T1000 (cell line): ENCODE results near the gene GRID1.

Source experiments
- DNase-seq: peaks from one replicate; lab custom pipeline; 2025; ENCODE audit warnings: mixed read lengths; lab: John Stamatoyannopoulos, UW

The GRID1 gene

DNA sequence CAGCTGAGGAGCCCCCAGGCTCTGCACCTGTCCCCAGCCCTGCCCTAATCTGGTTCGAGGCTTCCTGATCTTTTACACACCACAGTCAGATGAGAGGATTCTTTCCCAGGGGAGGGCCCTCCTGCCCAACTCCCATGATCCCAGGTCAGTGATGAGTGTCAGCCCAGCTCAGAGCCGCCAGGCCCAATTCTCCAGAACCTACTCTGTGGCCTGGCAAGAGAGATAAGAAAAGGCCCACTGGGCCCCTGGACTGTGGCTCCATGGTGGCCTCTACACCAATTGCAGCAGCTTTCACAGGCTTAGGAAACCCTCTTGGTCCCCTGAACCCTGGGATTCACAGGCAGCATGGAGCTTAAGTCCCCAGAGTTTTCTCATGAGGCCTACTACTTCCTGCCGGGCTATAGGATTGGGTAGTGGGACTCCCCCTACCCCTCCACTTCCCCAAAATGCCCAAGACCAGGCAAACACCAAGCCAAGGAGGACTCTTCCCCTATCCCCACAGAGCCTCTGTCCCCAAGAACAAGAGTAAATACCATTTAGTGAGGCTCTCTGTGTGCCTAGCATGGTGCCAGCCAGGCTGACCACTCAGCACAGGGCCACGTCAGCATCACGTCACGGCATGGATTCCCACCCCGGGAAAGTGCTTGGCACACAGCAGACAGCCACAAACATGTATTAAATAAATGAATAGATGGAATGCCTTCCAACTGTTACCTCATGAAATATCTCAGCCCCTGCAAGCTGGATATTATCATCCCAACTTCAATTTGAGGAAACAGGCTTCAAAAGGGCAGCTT is 100.0 kb downstream of the GRID1 start:
- DNase-seq: no peak

DNA sequence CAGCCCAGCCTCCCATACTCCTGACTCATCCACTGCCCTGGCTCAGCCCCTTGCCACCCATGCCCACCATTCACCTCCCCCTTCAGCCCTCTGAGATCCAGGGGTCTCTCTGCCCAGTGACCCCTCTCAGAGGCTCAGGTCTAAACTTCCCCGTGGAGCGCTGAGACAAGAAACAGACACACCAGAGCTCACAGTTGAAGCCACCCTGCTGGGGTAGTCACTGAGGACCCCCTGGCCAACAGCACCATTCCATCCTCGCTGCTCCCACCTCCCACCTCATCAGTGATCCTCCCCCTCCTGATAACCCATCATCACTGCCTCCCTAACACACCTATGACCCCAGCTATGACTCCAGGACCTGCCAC is 100.7 kb downstream of the GRID1 start:
- no peak for DNase-seq

- no peak for DNase-seq
Observed at GRCh38 chr10:86265236-86265894, 101.2 kb downstream of the GRID1 start.

DNA sequence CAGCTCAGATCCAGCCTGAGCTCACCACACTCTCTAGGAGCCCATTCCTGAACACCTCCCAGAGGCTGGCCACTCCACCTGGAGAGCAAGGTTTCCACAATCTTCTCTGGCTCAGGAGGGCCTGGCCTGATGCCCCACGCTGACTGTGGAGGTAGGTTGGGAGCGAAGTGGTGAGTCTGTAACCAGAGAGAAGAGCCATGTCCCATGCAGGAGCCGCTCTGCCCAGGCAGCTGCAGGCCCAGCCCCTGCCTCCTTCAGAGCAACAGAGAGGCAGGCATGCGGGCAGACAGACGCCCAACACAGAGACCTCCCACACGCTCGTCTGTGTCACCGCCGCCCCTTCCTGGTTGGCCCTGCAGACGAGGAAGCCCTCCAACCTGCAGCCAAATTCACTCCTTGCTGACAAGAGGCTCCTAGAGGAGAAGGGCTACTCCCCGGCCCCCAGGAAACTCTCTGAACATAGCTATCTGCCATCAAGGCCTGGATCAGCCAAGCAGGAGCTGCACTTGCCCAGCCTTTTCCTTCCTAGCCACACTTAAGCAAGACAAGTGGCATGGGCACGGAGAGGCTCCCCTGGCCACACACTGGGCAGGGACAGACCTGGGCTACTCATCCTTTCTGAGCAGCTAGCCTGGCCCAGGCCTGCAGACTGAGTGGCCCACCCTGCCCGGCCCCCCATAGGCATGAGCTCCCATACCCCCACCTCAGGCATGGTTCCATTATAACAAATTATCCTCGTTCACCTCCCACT is 101.9 kb downstream of the GRID1 start:
- DNase-seq: no peak

GRCh38 chr10:86263907-86264306 is 102.7 kb downstream of the GRID1 start:
- DNase-seq: no peak

DNA sequence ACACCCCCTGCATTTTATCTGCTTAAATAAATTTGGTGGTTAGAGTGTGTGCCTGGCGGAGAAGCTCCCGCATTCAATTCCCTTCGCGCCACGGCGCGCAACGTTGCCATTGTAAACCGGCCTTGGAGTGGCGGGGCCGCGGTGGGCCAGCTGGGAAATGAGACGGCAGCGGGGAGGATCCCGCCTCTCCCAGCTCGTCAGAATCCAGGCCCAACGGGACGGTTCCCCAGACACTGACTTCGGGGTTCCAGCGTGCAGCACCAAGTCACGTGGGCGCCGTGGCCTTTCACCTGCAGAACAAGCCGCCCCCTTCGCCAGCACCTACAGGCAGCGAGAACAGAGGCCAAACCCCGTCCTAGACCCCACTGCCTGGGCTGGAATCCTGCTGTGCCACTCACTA is 103.4 kb downstream of the GRID1 start:
- DNase-seq: no peak

DNA sequence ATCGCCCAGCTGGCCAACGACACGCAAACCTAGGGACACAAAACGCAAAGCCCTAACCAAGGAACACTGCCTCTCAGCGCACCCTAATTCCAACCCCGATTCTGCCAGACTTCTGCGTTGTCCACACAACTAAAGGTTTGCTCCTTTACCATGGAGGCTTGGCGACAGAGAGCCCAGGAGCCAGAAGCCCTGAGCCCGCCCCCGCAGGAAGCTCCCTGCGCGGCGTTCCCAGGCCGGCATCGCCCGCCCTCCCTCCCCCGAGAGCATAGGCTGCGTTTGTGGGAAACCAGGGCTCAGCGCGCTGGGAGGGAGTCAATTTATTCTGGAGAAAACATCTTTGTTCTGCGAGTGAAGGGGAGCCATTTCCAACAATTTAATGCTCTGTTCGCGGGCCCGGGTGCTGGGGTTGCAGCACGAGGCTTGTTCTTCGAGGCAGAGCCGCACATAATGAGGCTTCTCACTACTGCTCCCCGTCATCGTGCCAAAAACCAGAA is 103.9 kb downstream of the GRID1 start:
- DNase-seq: no peak

DNA sequence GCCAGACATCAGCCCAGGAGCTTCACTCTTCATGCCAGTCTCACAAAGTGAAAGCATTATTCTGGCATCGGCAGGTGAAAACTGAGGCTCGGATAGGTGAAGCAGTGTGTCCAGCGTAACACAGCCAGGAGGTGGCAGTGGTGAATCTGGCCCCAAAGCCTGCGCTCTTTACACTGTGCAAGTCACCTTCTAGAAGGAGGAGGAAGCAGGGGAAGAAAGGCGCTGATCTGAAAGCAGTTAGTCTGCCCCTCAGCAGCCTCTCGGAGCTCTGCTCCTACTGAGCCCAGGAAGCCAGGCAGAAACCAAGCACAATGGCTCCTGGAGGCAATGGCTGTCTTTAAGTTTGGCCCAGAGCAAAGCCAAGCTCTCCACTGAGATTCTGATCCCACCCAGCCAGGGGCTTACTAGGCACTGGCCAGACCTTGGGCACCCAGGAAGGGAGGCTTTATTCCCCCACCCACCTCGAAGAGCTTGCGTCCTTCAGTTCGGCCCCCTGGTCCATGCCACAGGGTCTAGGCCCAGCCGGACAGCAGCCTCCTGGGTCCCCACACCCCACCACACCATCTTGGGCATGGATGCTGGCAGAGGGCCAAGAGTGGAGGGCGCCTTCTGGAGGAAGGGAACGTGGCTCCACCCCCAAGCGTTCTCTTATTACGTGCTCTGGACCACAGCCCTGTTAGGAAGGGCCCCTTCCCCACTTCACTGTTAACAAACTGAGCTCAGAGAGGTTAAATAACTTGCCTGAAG is 104.5 kb downstream of the GRID1 start:
- DNase-seq: no peak

DNA sequence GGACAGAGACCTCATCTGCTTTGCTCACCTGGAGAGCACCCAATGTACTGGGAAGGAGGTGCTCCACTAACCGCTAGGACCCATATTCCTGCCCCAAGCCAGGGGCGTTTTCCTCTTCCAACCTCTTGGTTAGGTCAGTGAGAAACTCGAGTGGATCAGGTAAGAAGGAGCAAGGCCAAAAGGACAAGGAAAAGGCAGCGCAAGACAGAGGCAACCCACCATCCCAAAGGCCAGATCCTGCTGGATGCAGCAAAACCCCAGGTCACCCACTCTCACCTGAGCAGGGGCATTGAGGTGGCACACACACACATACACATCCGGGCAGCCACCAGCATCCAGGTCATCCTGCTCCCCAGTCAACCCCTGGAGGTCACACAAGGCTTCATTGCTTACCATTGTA is 105.1 kb downstream of the GRID1 start:
- DNase-seq: no peak

DNA sequence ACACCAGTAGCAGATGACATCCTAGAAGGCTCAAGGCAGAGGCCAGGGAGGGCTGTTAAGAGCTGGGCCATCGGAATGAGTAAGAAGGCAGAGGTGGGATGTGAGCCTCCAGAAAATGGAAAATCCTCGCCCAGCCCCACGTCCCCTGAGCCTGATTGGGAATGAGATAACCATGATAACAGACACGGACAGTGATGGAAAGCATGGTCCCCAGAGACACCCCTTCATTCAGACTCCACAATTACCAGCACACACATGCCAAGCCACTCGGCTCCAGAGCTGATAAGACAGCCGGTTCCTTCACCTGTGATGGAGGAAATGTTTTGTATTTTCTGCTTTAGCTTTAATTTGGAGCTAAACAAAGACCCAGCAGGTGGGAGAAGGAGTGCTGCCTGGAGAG is 106.0 kb downstream of the GRID1 start:
- no peak for DNase-seq

GRCh38 chr10:86259901-86260562 is 106.6 kb downstream of the GRID1 start:
- no peak for DNase-seq

DNA sequence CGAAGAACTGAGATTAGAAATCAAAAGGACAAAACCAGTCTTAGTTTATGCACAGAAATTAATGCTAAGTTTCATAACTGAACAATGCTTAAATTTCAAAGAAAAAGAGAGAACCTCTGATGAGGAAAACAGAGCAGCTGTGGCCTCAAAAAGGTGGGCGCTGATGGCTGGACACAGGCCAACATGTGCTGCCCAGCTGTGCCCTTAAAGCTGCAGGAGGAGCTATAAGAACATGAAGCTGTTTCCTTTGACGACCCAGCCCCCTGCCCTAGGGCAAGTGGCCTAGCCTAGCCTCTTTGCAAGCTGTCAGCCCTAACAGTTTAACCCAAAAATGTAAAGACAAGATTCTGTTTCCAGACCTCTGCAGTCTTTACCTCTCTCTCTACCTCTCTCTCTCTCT is 107.7 kb downstream of the GRID1 start:
- no peak for DNase-seq

- DNase-seq: no peak
Observed at GRCh38 chr10:86258499-86258898, 108.1 kb downstream of the GRID1 start.

DNA sequence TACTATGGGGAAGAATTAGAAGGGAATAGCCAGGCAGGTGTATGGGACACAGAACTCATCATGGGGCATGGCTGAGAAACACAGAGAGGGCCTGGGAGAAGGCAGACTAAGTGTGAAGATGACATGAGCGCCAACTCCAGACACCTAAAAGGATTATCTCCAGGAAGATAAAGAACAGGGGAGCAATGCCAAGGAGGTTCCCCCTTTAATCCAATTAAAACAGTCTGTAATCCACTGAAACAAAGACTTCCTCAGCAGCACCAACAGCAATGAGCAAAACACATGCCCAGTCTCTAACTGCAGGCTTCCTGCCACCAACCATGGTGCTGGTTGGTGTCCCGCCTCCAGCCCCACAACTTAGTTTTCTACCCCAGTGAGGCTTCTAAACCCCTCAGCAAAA is 108.9 kb downstream of the GRID1 start:
- DNase-seq: no peak

GRCh38 chr10:86256690-86257315 is 109.8 kb downstream of the GRID1 start:
- DNase-seq: no peak

- no peak for DNase-seq
Observed at GRCh38 chr10:86255405-86256251, 111.0 kb downstream of the GRID1 start.

- DNase-seq: no peak
Observed at GRCh38 chr10:86254526-86255174, 111.9 kb downstream of the GRID1 start.

- no peak for DNase-seq
Observed at GRCh38 chr10:86254081-86254480, 112.5 kb downstream of the GRID1 start.
